Measurements from ENCODE around the gene TCN1. TPM values are rescaled to one million over a fixed set of nuclear protein-coding genes. Genes with fewer than 3 reads are reported as not detected.
"Not testable (repeated sequence)": the region's sequence is repeated elsewhere in the genome, so short reads cannot be mapped to it uniquely, and the experiment has no call there.

TCN1 gene
- total RNA-seq, 4 donors from 2014 or later, result 0.76 to 5.3 (median 1.8) TPM

DNA sequence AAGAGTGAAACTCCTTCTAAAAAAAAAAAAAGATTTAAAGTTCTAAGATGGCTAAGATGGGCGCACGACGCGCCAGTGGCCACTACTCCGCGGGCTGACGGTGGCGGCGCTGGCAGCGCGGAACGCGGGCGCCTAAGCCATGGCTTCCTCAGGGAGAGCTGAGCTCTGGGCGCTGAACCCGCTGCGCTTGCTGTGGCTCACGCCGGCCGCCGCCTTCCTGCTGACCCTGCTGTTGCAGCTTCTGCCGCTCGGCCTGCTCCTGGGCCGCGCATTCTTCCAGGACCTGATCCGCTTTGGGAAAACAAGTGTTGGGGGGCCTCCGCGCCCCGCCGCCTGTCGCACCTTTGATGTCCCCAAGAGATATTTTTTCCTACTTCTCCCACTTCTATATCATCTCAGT lies 31.8 kb upstream of the TCN1 start:
- no peak for TF ChIP-seq EP300 (IDR thresholded peaks at IDR 0.05)
- TF ChIP-seq, protein P1, sequence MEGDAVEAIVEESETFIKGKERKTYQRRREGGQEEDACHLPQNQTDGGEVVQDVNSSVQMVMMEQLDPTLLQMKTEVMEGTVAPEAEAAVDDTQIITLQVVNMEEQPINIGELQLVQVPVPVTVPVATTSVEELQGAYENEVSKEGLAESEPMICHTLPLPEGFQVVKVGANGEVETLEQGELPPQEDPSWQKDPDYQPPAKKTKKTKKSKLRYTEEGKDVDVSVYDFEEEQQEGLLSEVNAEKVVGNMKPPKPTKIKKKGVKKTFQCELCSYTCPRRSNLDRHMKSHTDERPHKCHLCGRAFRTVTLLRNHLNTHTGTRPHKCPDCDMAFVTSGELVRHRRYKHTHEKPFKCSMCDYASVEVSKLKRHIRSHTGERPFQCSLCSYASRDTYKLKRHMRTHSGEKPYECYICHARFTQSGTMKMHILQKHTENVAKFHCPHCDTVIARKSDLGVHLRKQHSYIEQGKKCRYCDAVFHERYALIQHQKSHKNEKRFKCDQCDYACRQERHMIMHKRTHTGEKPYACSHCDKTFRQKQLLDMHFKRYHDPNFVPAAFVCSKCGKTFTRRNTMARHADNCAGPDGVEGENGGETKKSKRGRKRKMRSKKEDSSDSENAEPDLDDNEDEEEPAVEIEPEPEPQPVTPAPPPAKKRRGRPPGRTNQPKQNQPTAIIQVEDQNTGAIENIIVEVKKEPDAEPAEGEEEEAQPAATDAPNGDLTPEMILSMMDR (IDR thresholded peaks at IDR 0.05), result no peak
- TF ChIP-seq POLR2A (IDR thresholded peaks at IDR 0.05), result no peak
- no peak for TF ChIP-seq POLR2AphosphoS5 (IDR thresholded peaks at IDR 0.05)
- WGBS, result 93% methylated on average over 31 of the region's 31 CpGs
- Histone ChIP-seq H3K4me1 (peaks cover 12% of the 10 kb centered on the region), H3K27ac (no peak overlapping the region), H3K9me3 (no peaks in the 10 kb centered on the region), H3K36me3 (no peaks in the 10 kb centered on the region), H3K4me3 (no peak overlapping the region), H3K27me3 (no peaks in the 10 kb centered on the region)
- DNase-seq (ENCODE audit: low spot score in 2 of 2), result no peak

DNA sequence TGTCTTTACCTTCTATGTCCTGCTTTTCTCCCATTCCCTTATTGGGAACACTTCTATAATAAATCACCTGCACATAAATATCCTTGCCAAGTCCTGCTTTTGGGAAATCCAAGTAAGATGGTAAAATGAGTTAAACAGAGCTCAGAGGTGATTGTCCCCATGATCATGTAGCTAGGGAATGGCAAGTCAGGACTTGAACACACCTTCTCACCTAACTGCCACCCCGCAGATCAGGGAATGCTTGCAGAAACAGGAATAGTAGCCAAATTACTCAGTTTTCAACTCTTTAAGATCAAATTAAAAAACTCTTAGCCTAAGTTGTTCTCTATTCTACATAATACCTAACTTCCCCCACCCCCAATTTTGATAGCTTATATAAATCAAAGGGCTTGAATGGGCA lies 28.3 kb upstream of the TCN1 start:
- no peaks in the 10 kb centered on the region for H3K4me1 ChIP-seq
- DNase-seq (ENCODE audit: low spot score in 2 of 2), result no peak
- H3K27ac ChIP-seq, result no peak overlapping the region
- WGBS, result 42% methylated on average over 1 of the region's 1 CpG
- no peak overlapping the region for H3K4me3 ChIP-seq
- H3K27me3 ChIP-seq, result no peaks in the 10 kb centered on the region
- H3K9me3 ChIP-seq, result peaks cover 3% of the 10 kb centered on the region
- TF ChIP-seq POLR2A (IDR thresholded peaks at IDR 0.05), result no peak
- TF ChIP-seq EP300 (IDR thresholded peaks at IDR 0.05), result no peak
- TF ChIP-seq, protein P1 (IDR thresholded peaks at IDR 0.05), result no peak
- TF ChIP-seq POLR2AphosphoS5 (IDR thresholded peaks at IDR 0.05), result no peak
- no peaks in the 10 kb centered on the region for H3K36me3 ChIP-seq

DNA sequence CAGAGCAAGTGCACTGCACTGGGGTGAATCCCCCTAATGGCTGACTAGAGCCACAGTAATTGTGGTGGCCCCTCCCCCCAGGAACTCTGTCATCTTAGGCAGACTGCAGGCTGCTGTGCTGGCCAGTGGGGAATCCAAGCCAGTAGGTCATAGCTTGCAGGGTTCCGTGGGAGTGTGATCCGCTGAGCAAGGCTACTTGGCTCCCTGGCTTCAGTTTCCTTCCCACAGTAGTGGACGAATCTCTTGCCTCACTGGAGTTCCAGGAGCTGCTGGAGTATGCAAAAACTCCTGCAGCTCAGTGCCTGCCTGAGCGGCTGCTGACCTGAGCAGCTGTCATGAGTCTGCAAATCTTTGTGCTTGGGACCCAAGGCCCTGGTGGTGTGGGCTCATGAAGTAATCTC lies 25.5 kb upstream of the TCN1 start:
- Histone ChIP-seq H3K36me3 (no peaks in the 10 kb centered on the region), H3K9me3 (peaks cover 15% of the 10 kb centered on the region), H3K27ac (no peak overlapping the region), H3K4me3 (no peak overlapping the region), H3K4me1 (no peaks in the 10 kb centered on the region), H3K27me3 (no peaks in the 10 kb centered on the region)
- TF ChIP-seq POLR2AphosphoS5 (IDR thresholded peaks at IDR 0.05), result no peak
- TF ChIP-seq POLR2A (IDR thresholded peaks at IDR 0.05), result no peak
- WGBS, result 29% methylated on average over 3 of the region's 4 CpGs
- no peak for DNase-seq (ENCODE audit: low spot score in 2 of 2)

DNA sequence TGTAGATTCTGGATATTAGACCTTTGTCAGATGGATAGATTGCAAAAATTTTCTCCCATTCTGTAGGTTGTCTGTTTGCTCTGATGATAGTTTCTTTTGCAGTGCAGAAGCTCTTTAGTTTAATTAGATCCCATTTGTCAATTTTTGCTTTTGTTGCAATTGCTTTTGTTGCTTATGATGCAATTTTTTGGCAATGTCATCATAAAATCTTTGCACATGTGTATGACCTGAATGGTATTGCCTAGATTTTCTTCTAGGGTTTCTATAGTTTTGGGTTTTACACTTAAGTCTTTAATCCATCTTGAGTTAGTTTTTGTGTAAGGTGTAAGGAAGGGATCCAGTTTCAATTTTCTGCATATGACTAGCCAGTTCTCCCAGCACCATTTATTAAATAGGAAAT lies 20.9 kb upstream of the TCN1 start:
- H3K9me3 ChIP-seq, result peaks cover 15% of the 10 kb centered on the region

DNA sequence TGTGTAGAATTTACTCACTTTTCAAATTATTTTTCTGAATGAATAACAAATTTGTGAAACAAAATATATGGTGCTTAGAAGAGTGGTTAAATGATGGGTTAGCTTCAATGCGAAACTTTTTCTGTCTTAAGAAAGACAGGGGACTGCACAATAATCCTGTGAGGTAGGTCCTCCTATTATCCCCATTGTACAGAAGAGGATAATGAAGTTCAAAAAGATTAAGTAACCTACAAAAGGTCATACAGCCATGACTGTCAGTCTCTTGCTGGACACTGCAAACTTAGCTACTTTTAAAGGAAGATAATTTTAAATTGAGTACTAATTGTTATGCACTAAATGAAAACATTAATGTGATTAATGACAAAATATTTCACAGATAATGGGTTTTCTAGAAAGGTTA lies 17.3 kb upstream of the TCN1 start:
- H3K36me3 ChIP-seq, result no peaks in the 10 kb centered on the region
- no peaks in the 10 kb centered on the region for H3K4me1 ChIP-seq
- no peak overlapping the region for H3K27ac ChIP-seq
- no peak for DNase-seq (ENCODE audit: low spot score in 2 of 2)
- TF ChIP-seq, protein P1 (IDR thresholded peaks at IDR 0.05), result no peak
- TF ChIP-seq POLR2AphosphoS5 (IDR thresholded peaks at IDR 0.05) (no peak), EP300 (IDR thresholded peaks at IDR 0.05) (no peak), POLR2A (IDR thresholded peaks at IDR 0.05) (no peak)
- H3K4me3 ChIP-seq, result no peak overlapping the region
- 89% methylated on average over 1 of the region's 1 CpG for WGBS
- no peaks in the 10 kb centered on the region for H3K27me3 ChIP-seq
- H3K9me3 ChIP-seq, result peaks cover 8% of the 10 kb centered on the region

More for the DNA sequence above, 20.9 kb upstream of the TCN1 start:
- not testable (repeated sequence) for H3K36me3 ChIP-seq; H3K27me3 ChIP-seq; H3K27ac ChIP-seq; H3K4me3 ChIP-seq; H3K4me1 ChIP-seq; DNase-seq (ENCODE audit: low spot score in 2 of 2)

DNA sequence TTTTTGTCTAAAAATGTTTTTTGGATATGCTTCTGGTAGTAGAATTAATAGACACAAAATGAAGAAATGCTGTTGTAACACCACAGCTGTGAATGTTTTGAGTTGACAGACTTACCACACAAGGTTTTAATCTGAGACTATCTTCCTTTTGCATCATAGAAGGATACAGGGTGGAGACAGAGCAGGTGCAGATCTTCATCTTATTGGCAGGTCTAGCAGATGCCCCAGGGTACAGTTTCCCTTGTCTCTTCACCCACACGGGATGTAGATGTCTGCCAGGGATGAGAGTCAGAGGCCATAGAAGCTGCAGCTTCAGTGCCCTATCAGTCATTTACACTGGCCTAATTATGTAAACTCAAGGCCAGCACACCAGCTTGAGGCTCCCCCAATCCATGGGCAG lies 13.3 kb upstream of the TCN1 start:
- H3K27me3 ChIP-seq, result no peaks in the 10 kb centered on the region
- H3K9me3 ChIP-seq, result no peaks in the 10 kb centered on the region
- no peaks in the 10 kb centered on the region for H3K36me3 ChIP-seq
- WGBS, result 50% methylated on average over 1 of the region's 1 CpG
- no peak overlapping the region for H3K4me3 ChIP-seq
- no peak for DNase-seq (ENCODE audit: low spot score in 2 of 2)
- TF ChIP-seq EP300 (IDR thresholded peaks at IDR 0.05) (no peak), POLR2AphosphoS5 (IDR thresholded peaks at IDR 0.05) (no peak), POLR2A (IDR thresholded peaks at IDR 0.05) (no peak)
- TF ChIP-seq, protein P1 (IDR thresholded peaks at IDR 0.05), result no peak
- no peaks in the 10 kb centered on the region for H3K4me1 ChIP-seq
- no peak overlapping the region for H3K27ac ChIP-seq

All from suprapubic skin (tissue), 4 donors.